Keratinocyte (primary cell): ENCODE measurements around the gene CKMT1B. TPM values are rescaled to one million over a fixed set of nuclear protein-coding genes. Genes with fewer than 3 reads are reported as not detected.
"Not testable (repeated sequence)": the region's sequence is repeated elsewhere in the genome, so short reads cannot be mapped to it uniquely, and the experiment has no call there.

Experiments
- DNase-seq: peaks from one replicate; pipeline ENCODE4 v3.0.0-alpha.2; 2011; ENCODE audit warnings: low read depth, missing footprints, low spot score
- FAIRE-seq: peaks from 2 replicates; lab custom pipeline; 2011; peaks lifted over from hg19 to GRCh38; lab: Jason Lieb, UNC
- H2AFZ ChIP-seq: 2 replicates; pipeline ENCODE4 v1.6.0; 2012; ENCODE audit warnings: low read length, control low read depth, inconsistent platforms; ENCODE audit not compliant: control insufficient read depth
- H3K27ac ChIP-seq: 2 replicates; pipeline ENCODE4 v1.5.1; 2011; ENCODE audit warnings: low read length; ENCODE audit not compliant: control insufficient read depth, insufficient read depth
- H3K27me3 ChIP-seq: 3 replicates; pipeline ENCODE4 v1.6.0; 2011; ENCODE audit warnings: low read length; ENCODE audit not compliant: control insufficient read depth, insufficient read depth; ENCODE audit errors: extremely low read depth
- H3K36me3 ChIP-seq, 2 experiments: 2 replicates in 1 of 2; 3 replicates in 1 of 2; pipeline ENCODE4 v1.5.1; 2011; ENCODE audit warnings: low read length in 2 of 2, mild to moderate bottlenecking in 1 of 2; ENCODE audit not compliant: control insufficient read depth in 2 of 2, insufficient read depth in 2 of 2; ENCODE audit errors: extremely low read depth in 1 of 2
- H3K4me1 ChIP-seq: 3 replicates; pipeline ENCODE4 v1.5.1; 2011; ENCODE audit warnings: low read length; ENCODE audit not compliant: control insufficient read depth, insufficient read depth; ENCODE audit errors: extremely low read depth
- H3K4me2 ChIP-seq: 3 replicates; pipeline ENCODE4 v1.6.0; 2011; ENCODE audit warnings: low read depth, low read length; ENCODE audit not compliant: control insufficient read depth, insufficient read depth; ENCODE audit errors: extremely low read depth
- H3K4me3 ChIP-seq, 3 experiments: fragments of 200-600 bp in 1 of 3; sonication (generic) in 1 of 3; 2 replicates in 2 of 3; 3 replicates in 1 of 3; pipeline ENCODE4 v1.5.1; 2011 to 2016; ENCODE audit warnings: low read length in 3 of 3, mild to moderate bottlenecking in 3 of 3, control low read depth in 2 of 3, inconsistent platforms in 1 of 3, low read depth in 1 of 3, mixed read lengths in 1 of 3, mixed run types in 1 of 3, moderate library complexity in 1 of 3; ENCODE audit not compliant: control insufficient read depth in 2 of 3, insufficient read depth in 2 of 3; ENCODE audit errors: extremely low read depth in 1 of 3
- H3K79me2 ChIP-seq: 2 replicates; pipeline ENCODE4 v1.6.0; 2012; ENCODE audit warnings: low read length; ENCODE audit not compliant: control insufficient read depth, insufficient read depth
- H3K9ac ChIP-seq: 3 replicates; pipeline ENCODE4 v1.6.0; 2011; ENCODE audit warnings: low read length; ENCODE audit not compliant: control insufficient read depth, insufficient read depth; ENCODE audit errors: extremely low read depth
- H3K9me1 ChIP-seq: 3 replicates; pipeline ENCODE4 v1.6.0; 2011; ENCODE audit warnings: low read length; ENCODE audit not compliant: control insufficient read depth, insufficient read depth; ENCODE audit errors: extremely low read depth
- H3K9me3 ChIP-seq: 2 replicates; pipeline ENCODE4 v1.5.1; 2012; ENCODE audit warnings: low read depth, low read length; ENCODE audit not compliant: control insufficient read depth
- H4K20me1 ChIP-seq: 3 replicates; pipeline ENCODE4 v1.6.0; 2011; ENCODE audit warnings: low read length; ENCODE audit not compliant: control insufficient read depth, insufficient read depth; ENCODE audit errors: extremely low read depth
- dilution Hi-C: fragments of 300-500 bp; cut with MboI; formaldehyde crosslinking; loops from one replicate; pipeline ENCODE4 v1.7.0; 2020; ENCODE audit warnings: low sequenced_read_pairs; ENCODE audit not compliant: extremely low pct_ligation_motif_present
- polyA plus RNA-seq, 5 experiments: library from polyadenylated mRNA; depleted of rRNA in 3 of 5; stranded (reverse) in 3 of 5; stranded (forward) in 1 of 5; unstranded in 1 of 5; fragments of >200 nt; gene quantifications; 1 replicate in 1 of 5; 2 replicates in 3 of 5; 3 replicates in 1 of 5; pipeline versions ENCODE4 v1.2.1 to v1.2.3, GENCODE V29; 2011 to 2012; ENCODE audit warnings: missing spikeins in 2 of 5, low read depth in 1 of 5, low replicate concordance in 1 of 5

The CKMT1B gene
- polyA plus RNA-seq, 1 donor (not counting 4 experiments of a cell fraction or from before 2014, with no cell fraction given), result 63.9 TPM

- H3K4me2 ChIP-seq, H3K9ac ChIP-seq, DNase-seq, H3K27me3 ChIP-seq, H2AFZ ChIP-seq, H3K79me2 ChIP-seq, H3K9me1 ChIP-seq, H3K9me3 ChIP-seq, H3K4me3 ChIP-seq, H3K4me1 ChIP-seq, H3K36me3 ChIP-seq, FAIRE-seq, H4K20me1 ChIP-seq, H3K27ac ChIP-seq, dilution Hi-C loops: not testable (repeated sequence)
These were observed 19.2 kb upstream of the CKMT1B start for GRCh38 chr15:43574607-43575006.

GRCh38 chr15:43589778-43590466, 3.9 kb upstream of the CKMT1B start, which contains the start of gene PPIP5K1:
Gene PPIP5K1, minus strand, starts transcription at chr15:43590208. Its CDS starts 5,704 bp downstream, at chr15:43584504.
- H3K27ac ChIP-seq, H2AFZ ChIP-seq, H3K9me3 ChIP-seq, H3K27me3 ChIP-seq, H3K4me1 ChIP-seq, H3K9ac ChIP-seq, H3K36me3 ChIP-seq, H3K4me2 ChIP-seq, H3K79me2 ChIP-seq, H3K9me1 ChIP-seq, dilution Hi-C loops, H4K20me1 ChIP-seq, H3K4me3 ChIP-seq, DNase-seq: not testable (repeated sequence)
- peak; percentile 83 for FAIRE-seq

GRCh38 chr15:43592841-43593240, 986 bp upstream of the CKMT1B start:
- H3K4me2 ChIP-seq, H3K9me3 ChIP-seq, H3K27ac ChIP-seq, H3K4me1 ChIP-seq, dilution Hi-C loops, H3K36me3 ChIP-seq, H3K4me3 ChIP-seq, H2AFZ ChIP-seq, H3K27me3 ChIP-seq, H3K9me1 ChIP-seq, H3K9ac ChIP-seq, H3K79me2 ChIP-seq, H4K20me1 ChIP-seq, DNase-seq: not testable (repeated sequence)
- FAIRE-seq, result peak; percentile 96

GRCh38 chr15:43599131-43599530, 5.3 kb downstream of the CKMT1B start:
- FAIRE-seq, H3K36me3 ChIP-seq, H2AFZ ChIP-seq, H3K9ac ChIP-seq, H3K9me1 ChIP-seq, dilution Hi-C loops, H3K4me2 ChIP-seq, DNase-seq, H3K27ac ChIP-seq, H3K4me3 ChIP-seq, H3K4me1 ChIP-seq, H3K27me3 ChIP-seq, H4K20me1 ChIP-seq, H3K79me2 ChIP-seq, H3K9me3 ChIP-seq: not testable (repeated sequence)

GRCh38 chr15:43600200-43600599, 6.4 kb downstream of the CKMT1B start:
- H3K79me2 ChIP-seq, H2AFZ ChIP-seq, H3K4me3 ChIP-seq, H3K4me1 ChIP-seq, H3K4me2 ChIP-seq, H3K36me3 ChIP-seq, H3K27ac ChIP-seq, H3K9me1 ChIP-seq, H3K9ac ChIP-seq, FAIRE-seq, H3K9me3 ChIP-seq, dilution Hi-C loops, H3K27me3 ChIP-seq, DNase-seq, H4K20me1 ChIP-seq: not testable (repeated sequence)
